TTC549 (cell line): ENCODE results near the gene CYP2C18.
"Not testable (repeated sequence)": the region's sequence is repeated elsewhere in the genome, so short reads cannot be mapped to it uniquely, and the experiment has no call there.

Source experiments
- FAIRE-seq: peaks from 2 replicates; lab custom pipeline; 2012; peaks lifted over from hg19 to GRCh38; lab: Jason Lieb, UNC

Gene CYP2C18

GRCh38 chr10:94747838-94748237 lies 64.3 kb downstream of the CYP2C18 start:
- FAIRE-seq, result no peak

DNA sequence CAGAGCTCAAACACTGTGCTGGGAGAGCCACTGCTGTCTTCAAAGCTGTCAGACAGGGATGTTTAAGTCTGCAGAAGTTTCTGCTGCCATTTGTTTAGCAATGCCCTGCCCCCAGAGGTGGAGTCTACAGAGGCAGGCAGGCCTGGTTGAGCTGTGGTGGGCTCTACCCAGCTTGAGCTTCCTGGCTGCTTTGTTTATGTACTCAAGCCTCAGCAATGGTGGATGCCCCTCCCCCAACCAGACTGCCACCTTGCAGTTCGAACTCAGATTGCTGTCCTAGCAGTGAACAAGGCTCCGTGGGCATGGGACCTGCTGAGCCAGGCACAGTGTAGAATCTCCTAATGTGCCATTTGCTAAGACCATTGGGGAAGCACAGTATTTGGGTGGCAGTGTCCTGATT lies 74.4 kb downstream of the CYP2C18 start:
- no peak for FAIRE-seq

DNA sequence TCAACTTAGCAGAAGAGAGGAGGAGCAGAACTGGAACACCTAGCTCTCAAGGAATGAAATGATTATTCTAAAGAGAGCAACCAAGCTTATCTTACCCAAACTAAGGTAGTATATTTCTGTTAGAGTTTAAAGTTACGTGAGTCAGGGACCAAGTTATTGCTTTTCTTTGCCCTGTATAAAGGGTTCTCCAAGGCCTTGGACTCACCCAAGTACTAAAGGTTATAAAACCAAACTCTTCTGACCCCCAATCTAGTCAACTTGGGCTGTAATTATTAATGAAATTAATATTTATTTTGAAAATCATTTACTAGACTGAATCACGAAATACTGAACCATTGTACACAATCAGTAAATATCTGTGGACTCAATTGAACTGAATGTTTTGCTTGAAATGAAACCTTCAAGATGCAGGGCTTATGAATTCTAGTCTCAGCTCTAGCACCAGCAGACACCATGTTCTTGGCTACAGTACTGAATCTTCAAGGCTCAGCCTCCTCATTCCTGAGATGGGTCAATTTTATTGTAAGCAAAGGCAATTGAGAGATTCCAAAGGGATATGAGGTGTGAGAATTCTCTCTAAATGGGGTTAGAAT lies 77.2 kb downstream of the CYP2C18 start:
- no peak for FAIRE-seq

- no peak for FAIRE-seq
Measured at GRCh38 chr10:94762393-94762792, 78.9 kb downstream of the CYP2C18 start, which contains the start of gene CYP2C19. CYP2C19 (plus strand) TSS chr10:94762681; CDS start chr10:94762706, 25 bp downstream.

- FAIRE-seq, result not testable (repeated sequence)
Measured at GRCh38 chr10:94775425-94775824, 91.9 kb downstream of the CYP2C18 start.

GRCh38 chr10:94777886-94778458 lies 94.4 kb downstream of the CYP2C18 start:
- no peak for FAIRE-seq

DNA sequence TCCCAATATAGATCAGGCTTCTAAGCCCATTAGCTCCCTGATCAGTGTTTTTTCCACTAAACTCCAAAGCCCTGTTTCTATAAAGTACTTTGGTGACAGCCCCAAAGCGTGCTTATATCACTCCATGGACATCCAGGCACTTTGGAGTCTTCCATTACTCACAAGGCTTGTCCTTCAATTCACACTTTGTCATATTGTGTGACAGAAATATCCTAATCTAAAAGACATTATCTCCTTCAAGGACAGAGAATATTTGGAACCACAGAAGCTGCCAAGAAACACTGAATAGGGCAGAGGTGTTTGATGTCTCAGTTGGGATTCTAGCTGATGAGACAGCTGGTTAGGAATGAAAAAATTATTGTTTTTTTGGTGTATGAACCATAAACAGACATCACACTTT lies 97.3 kb downstream of the CYP2C18 start:
- FAIRE-seq, result no peak

- no peak for FAIRE-seq
Measured at GRCh38 chr10:94784256-94784655, 100.7 kb downstream of the CYP2C18 start.

- FAIRE-seq, result no peak
Measured at GRCh38 chr10:94785211-94785610, 101.7 kb downstream of the CYP2C18 start.
